Left forelimb (tissue), 1 donor: ENCODE measurements around the gene C5AR2.
A peak's percentile ranks its signal among the peaks of the same experiment; 100 is the strongest.
"Not testable (repeated sequence)": the region's sequence is repeated elsewhere in the genome, so short reads cannot be mapped to it uniquely, and the experiment has no call there.

Experiments used
- DNase-seq: peaks from one replicate; pipeline ENCODE4 v3.0.0-alpha.2; 2018; ENCODE audit warnings: low spot score

C5AR2 gene

GRCh38 chr19:47323872-47324271 lies 8.1 kb upstream of the C5AR2 start:
- DNase-seq, result no peak

DNA sequence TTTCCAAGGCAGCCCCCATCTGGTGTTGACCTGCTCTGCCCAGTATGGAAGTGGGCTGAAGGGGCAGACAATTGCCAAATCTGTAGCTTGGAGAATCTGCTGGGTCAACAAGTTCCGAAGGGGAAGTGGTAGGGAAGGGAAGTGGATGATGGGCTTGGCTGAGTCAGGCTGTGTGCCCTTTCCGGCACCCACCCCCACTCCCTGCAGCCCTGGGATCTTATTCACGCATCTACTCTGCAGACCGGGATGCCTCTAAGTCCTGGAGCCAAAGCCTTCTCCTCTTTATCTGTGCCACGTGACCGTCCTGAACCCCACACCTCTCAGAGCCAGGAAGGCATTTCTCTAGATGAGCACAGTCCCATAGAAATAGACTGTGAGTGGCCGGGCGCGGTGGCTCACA lies 7.5 kb upstream of the C5AR2 start:
- no peak for DNase-seq

DNA sequence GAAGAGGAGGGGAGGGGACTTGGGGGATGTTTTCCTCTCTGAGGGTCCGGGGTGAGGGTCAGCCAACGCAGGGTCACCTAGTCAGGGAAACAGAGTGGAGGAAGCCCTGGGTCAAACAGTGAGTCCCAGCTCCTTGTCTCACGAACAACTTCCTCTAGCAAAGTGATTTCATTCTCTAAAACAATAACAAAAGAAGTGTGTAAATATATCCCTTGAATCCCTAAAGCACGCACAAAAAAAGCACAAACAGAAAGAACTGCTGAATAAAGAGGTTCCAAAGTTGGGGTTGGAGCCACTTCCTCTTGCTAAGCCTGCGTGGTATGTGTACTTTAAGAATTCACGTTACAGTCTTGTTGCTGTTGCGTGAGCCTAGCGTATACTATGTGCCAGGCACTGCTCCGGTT lies 1.5 kb upstream of the C5AR2 start:
- no peak for DNase-seq

DNA sequence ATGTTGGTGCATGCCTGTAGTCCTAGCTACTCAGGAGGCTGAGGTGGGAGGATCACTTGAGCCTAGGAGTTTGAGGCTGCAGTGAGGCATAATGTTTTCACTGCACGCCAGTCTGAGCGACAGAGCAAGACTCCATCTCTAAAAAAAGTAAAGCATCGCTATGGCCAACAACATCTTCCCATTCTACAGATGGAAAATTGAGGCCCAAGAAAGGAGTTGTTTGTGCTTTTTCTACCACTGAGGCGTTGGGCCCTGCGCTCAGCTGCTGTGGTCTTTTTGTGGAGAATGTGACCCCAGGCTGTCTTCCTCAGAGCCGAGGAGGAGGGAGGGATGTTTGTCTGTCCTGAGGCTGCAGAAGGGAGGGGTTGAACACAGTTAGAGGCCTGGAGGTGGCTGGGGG lies 485 bp upstream of the C5AR2 start:
- no peak for DNase-seq

DNA sequence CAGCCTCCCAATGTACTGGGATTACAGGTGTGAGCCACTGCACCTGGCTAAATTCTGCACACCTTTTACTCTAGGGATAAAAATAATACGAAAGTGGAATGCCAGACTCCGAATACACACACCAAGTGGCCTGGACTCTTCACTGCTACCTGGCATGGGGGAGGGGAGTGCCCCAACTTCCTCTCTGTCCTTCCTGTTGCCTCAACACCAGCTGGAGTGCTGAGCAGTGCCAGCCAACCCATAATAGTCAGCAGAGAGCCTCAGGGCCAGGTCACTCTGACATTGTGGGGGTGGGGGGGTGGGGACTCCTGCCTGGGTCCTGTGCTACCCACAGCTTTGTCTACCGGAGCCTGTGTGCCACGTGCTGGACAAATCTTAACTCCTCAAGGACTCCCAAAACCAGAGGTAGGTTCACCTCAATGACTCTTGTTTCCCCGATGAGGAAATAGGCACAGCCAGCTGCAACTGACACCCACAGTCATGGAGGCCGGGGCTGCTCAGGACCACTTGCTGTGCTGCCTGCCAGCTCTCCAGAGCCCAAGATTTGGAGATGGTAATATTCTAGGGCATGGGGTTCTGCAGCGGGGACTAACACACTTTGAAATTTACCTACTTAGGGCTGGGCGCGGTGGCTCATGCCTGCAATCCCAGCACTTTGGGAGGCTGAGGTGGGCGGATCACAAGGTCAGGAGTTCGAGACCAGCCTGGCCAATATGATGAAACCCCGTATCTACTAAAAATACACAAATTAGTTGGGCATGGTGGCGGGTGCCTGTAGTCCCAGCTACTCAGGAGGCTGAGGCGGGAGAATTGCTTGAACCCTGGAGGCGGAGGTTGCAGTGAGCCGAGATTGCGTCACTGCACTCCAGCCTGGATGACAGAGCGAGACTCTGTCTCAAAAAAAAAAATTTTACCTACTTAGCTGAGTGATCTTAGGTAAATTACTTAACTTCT lies 5.1 kb downstream of the C5AR2 start:
- DNase-seq, result not testable (repeated sequence)

GRCh38 chr19:47339196-47339880 lies 7.4 kb downstream of the C5AR2 start:
- DNase-seq, result no peak

DNA sequence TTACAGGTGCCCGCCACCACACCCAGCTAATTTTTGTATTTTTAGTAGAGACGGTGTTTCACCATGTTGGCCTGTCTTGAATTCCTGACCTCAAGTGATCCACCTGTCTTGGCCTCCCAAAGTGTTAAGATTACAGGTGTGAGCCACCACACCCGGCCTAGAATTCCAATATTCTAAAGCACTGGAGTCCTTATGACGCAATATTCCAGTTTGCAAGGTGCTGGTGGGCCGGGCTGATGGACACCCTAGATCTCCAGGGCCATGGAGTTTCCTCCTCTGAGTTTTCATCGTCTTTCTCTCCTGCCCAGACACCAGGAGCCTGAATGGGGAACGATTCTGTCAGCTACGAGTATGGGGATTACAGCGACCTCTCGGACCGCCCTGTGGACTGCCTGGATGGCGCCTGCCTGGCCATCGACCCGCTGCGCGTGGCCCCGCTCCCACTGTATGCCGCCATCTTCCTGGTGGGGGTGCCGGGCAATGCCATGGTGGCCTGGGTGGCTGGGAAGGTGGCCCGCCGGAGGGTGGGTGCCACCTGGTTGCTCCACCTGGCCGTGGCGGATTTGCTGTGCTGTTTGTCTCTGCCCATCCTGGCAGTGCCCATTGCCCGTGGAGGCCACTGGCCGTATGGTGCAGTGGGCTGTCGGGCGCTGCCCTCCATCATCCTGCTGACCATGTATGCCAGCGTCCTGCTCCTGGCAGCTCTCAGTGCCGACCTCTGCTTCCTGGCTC lies 8.7 kb downstream of the C5AR2 start:
- DNase-seq, result no peak

GRCh38 chr19:47341734-47342133 lies 9.8 kb downstream of the C5AR2 start:
- no peak for DNase-seq

GRCh38 chr19:47343194-47343802 lies 11.3 kb downstream of the C5AR2 start:
- DNase-seq, result no peak

GRCh38 chr19:47344425-47344824 lies 12.4 kb downstream of the C5AR2 start:
- DNase-seq, result no peak

GRCh38 chr19:47346024-47346423 lies 14.0 kb downstream of the C5AR2 start:
- DNase-seq, result not testable (repeated sequence)

DNA sequence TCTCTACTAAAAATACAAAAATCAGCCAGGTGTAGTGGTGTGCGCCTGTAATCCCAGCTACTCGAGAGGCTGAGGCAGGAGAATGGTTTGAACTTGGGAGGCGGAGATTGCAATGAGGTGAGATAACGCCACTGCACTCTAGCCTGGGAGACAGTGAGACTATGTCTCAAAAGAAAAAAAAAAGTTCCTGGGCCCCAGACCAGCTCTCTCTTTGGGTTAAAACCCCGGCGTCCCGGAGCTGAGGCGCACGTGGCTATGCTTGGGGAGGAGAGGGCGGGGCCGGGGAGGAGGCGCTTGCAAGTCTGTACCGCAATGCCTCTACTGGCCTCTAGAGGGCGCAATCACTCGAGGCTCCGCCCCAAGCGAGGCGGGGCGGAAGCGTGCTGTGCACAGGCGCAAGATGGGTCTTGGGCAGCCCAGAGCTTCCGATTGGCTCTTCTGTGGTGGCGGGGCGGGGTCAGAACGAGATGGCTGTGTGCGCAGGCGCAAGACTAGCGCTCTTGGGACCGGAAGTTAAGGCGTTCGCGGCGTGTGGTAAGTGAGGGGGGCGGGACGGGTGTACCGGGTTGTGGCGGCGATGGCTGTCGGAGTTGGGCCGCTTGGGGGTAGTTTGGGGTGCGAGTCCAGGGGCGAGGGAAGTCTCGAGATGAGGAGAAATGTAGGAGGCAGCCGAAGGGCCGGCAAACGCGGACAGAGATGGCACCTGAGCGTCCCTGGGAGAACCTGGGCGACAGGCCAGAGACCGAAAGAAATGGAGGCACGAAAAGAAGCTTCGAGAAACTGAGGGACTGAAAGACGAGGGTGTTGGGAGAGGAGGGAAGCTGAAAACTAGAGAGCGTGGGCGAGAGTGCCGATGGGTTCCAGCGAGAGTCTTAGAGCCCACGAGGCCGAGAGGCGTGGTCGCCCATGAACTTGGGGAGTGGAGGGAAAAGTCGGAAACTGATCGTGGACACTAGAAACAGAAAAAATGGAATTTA lies 17.1 kb downstream of the C5AR2 start, which contains the start of gene DHX34:
Gene DHX34 (plus strand): TSS at position 497 of the 977 bp plus-strand sequence. CDS start 3,716 bp downstream, outside the sequence.
- DNase-seq, result peak; percentile 99

DNA sequence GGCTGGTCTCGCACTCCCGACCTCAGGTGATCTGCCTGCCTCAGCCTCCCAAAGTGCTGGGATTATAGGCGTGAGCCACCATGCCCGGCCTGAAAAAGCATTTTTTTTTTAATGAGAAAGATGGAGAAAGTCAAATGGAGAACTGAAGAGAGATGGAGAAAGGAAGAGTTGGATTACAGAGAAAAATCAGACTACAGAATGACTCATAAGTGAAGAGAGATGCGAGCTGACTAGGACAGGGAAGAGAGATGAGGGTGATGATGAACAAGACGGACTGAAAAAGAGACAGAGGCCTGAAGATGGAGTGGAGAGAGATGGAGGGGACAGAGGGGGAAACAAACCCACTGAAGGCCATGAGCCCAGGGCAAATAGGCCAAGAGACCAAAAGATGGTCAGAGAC lies 18.7 kb downstream of the C5AR2 start:
- no peak for DNase-seq

GRCh38 chr19:47351548-47351947 lies 19.6 kb downstream of the C5AR2 start:
- no peak for DNase-seq

DNA sequence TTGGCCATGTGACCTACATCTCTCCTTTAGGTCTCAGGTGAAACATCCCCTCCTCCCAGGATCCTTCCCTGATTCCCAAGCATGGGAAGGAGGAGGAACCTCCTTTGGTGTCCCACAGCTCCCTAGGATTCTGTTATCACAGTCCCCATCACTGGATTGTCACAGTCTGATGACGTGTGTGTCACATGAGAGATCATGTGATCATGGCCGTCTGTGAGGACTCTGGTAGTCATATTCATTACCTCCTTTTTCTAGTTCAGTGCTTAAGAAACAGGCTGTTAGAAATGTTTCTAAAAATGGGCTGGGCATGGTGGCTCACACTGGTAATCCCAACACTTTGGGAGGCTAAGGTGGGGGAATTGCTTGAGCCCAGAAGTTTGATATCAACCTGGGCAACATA lies 20.1 kb downstream of the C5AR2 start:
- no peak for DNase-seq

GRCh38 chr19:47353307-47353712 lies 21.3 kb downstream of the C5AR2 start:
- no peak for DNase-seq

GRCh38 chr19:47356900-47357299 lies 24.9 kb downstream of the C5AR2 start:
- DNase-seq, result no peak

- no peak for DNase-seq
Measured at GRCh38 chr19:47357788-47358680, 26.1 kb downstream of the C5AR2 start.

DNA sequence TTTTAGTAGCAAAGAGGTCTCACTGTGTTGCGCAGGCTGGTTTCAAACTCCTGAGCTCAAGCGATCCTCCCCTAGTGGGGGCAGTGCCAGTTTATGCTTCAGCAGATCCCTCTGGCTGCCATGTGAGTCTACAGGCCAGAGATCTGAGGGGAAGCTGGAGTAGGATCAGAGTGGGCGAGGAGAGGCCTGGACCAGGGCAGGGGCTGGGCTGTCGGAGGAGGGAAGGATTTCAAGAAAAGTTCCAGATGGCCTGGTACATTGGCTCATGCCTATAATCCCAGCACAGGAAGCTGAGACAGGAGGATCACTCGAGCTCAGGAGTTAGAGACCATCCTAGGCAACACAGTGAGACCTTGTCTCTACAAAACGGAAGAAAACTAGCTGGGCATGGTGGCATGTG lies 27.0 kb downstream of the C5AR2 start:
- DNase-seq, result no peak

DNA sequence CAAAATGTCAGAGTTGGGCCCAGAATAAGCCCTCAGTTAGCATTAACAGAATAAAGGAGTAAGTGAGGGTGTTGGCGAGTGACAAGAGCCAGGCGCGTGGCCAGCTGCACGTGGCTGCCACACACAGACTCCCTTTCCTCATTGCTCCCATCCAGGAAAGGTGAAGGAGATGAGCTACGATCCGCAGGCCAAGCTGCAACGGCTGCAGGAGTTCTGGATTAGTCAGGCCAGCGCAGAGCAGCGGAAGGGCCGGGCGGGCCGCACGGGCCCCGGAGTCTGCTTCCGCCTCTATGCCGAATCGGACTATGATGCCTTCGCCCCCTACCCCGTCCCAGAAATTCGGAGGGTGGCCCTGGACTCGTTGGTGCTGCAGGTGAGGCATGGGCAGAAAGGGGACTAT lies 30.3 kb downstream of the C5AR2 start:
- DNase-seq, result no peak
